ENCODE measurements around the gene MAP2K6. TPM values are rescaled to one million over a fixed set of nuclear protein-coding genes. Genes with fewer than 3 reads are reported as not detected.

The MAP2K6 gene
- total RNA-seq, 1 donor from 2014 or later: 10.3 TPM

GRCh38 chr17:69431835-69432234, 17.3 kb downstream of the MAP2K6 start:
- peaks cover 34% of the 10 kb centered on the region for H3K4me1 ChIP-seq
- DNase-seq (ENCODE audit: extremely low spot score in 2 of 2): no peak
- intact Hi-C loops (cut with DNase I): no loop called here

GRCh38 chr17:69433093-69433492, 18.6 kb downstream of the MAP2K6 start:
- Histone ChIP-seq H3K27me3 (no peaks in the 10 kb centered on the region), H3K36me3 (no peaks in the 10 kb centered on the region), H3K27ac (no peak overlapping the region), H3K4me1 (peaks cover 31% of the 10 kb centered on the region), H3K9me3 (no peaks in the 10 kb centered on the region), H3K4me3 (no peak overlapping the region)
- intact Hi-C loops (cut with DNase I): no loop called here
- no peak for DNase-seq (ENCODE audit: extremely low spot score in 2 of 2)
- TF ChIP-seq CTCF (IDR thresholded peaks at IDR 0.05): no peak

More at GRCh38 chr17:69431835-69432234, 17.3 kb downstream of the MAP2K6 start:
- no peaks in the 10 kb centered on the region for H3K27me3 ChIP-seq
- H3K36me3 ChIP-seq: no peaks in the 10 kb centered on the region
- TF ChIP-seq POLR2AphosphoS5 (IDR thresholded peaks at IDR 0.05; ENCODE audit: insufficient read depth in 1 of 2, low read depth in 1 of 2): no peak
- no peak for TF ChIP-seq CTCF (IDR thresholded peaks at IDR 0.05)
- no peak for TF ChIP-seq POLR2A (IDR thresholded peaks at IDR 0.05)
- H3K9me3 ChIP-seq: no peaks in the 10 kb centered on the region
- H3K4me3 ChIP-seq: no peak overlapping the region
- no peak overlapping the region for H3K27ac ChIP-seq

- Histone ChIP-seq H3K4me3 (no peak overlapping the region), H3K27ac (no peak overlapping the region), H3K36me3 (no peaks in the 10 kb centered on the region), H3K27me3 (no peaks in the 10 kb centered on the region), H3K4me1 (peaks cover 25% of the 10 kb centered on the region), H3K9me3 (no peaks in the 10 kb centered on the region)
- intact Hi-C loops (cut with DNase I): no loop called here
- TF ChIP-seq CTCF (IDR thresholded peaks at IDR 0.05) (no peak), POLR2A (IDR thresholded peaks at IDR 0.05) (no peak), POLR2AphosphoS5 (IDR thresholded peaks at IDR 0.05; ENCODE audit: insufficient read depth in 1 of 2, low read depth in 1 of 2) (no peak)
- DNase-seq (ENCODE audit: extremely low spot score in 2 of 2): no peak
Observed at GRCh38 chr17:69434164-69434579, 19.7 kb downstream of the MAP2K6 start.

- Histone ChIP-seq H3K27ac (no peak overlapping the region), H3K4me3 (no peak overlapping the region), H3K36me3 (no peaks in the 10 kb centered on the region), H3K9me3 (no peaks in the 10 kb centered on the region), H3K4me1 (peaks cover 15% of the 10 kb centered on the region), H3K27me3 (no peaks in the 10 kb centered on the region)
- no peak for DNase-seq (ENCODE audit: extremely low spot score in 2 of 2)
- intact Hi-C loops (cut with DNase I): no loop called here
- TF ChIP-seq POLR2A (IDR thresholded peaks at IDR 0.05): no peak
- TF ChIP-seq POLR2AphosphoS5 (IDR thresholded peaks at IDR 0.05; ENCODE audit: insufficient read depth in 1 of 2, low read depth in 1 of 2): no peak
- no peak for TF ChIP-seq CTCF (IDR thresholded peaks at IDR 0.05)
Observed at GRCh38 chr17:69435971-69436696, 21.6 kb downstream of the MAP2K6 start.

GRCh38 chr17:69437475-69437874, 23.0 kb downstream of the MAP2K6 start:
- intact Hi-C loops (cut with DNase I): no loop called here
- DNase-seq (ENCODE audit: extremely low spot score in 2 of 2): no peak
- TF ChIP-seq CTCF (IDR thresholded peaks at IDR 0.05): no peak
- TF ChIP-seq POLR2AphosphoS5 (IDR thresholded peaks at IDR 0.05; ENCODE audit: insufficient read depth in 1 of 2, low read depth in 1 of 2): no peak
- no peak for TF ChIP-seq POLR2A (IDR thresholded peaks at IDR 0.05)
- no peak overlapping the region for H3K27ac ChIP-seq
- no peaks in the 10 kb centered on the region for H3K9me3 ChIP-seq
- H3K4me1 ChIP-seq: peaks cover 15% of the 10 kb centered on the region
- H3K4me3 ChIP-seq: no peak overlapping the region
- no peaks in the 10 kb centered on the region for H3K36me3 ChIP-seq
- no peaks in the 10 kb centered on the region for H3K27me3 ChIP-seq
